SK-N-SH (cell line): ENCODE measurements around the gene KCNQ2. TPM values are rescaled to one million over a fixed set of nuclear protein-coding genes. Genes with fewer than 3 reads are reported as not detected.

ENCODE experiments used
- CTCF ChIA-PET: fragments of 300-600, 350-600 bp; formaldehyde crosslinking; extraction: SDS; loops from one replicate; lab custom pipeline; 2021; lab: Yijun Ruan, JAX
- POLR2A ChIA-PET: fragments of 350-600 bp; sonication (Branson Sonifier 250); formaldehyde crosslinking; extraction: SDS; loops from one replicate; lab custom pipeline; 2020; ENCODE audit warnings: antibody characterized with exemption, inconsistent platforms; lab: Yijun Ruan, JAX
- DNase-seq: peaks from one replicate; pipeline ENCODE4 v3.0.0; 2012
- H2AFZ ChIP-seq: fragments of 200-600 bp; sonication (generic); 2 replicates; pipeline ENCODE4 v1.8.1; 2016; ENCODE audit warnings: antibody characterized with exemption, mild to moderate bottlenecking, low read depth
- H3F3A ChIP-seq: fragments of 200-600 bp; sonication (generic); replicated peaks from 2 replicates; pipeline ENCODE3; 2016; ENCODE audit warnings: antibody characterized with exemption, mild to moderate bottlenecking; ENCODE audit not compliant: insufficient read depth
- H3K27ac ChIP-seq, 2 experiments: fragments of 200-500 bp in 1 of 2; fragments of 200-600 bp in 1 of 2; sonication (Bioruptor generic) in 1 of 2; sonication (generic), shearing (Covaris generic) in 1 of 2; 2 replicates each; pipeline versions ENCODE4 v1.5.1 to v1.6.1; 2014 to 2016; ENCODE audit warnings: low read depth in 2 of 2, inconsistent platforms in 1 of 2, low read length in 1 of 2, mild to moderate bottlenecking in 1 of 2, mixed read lengths in 1 of 2
- H3K27me3 ChIP-seq: fragments of 200-600 bp; sonication (generic), shearing (Covaris generic); 2 replicates; pipeline ENCODE4 v1.6.1; 2016; ENCODE audit warnings: mixed run types; ENCODE audit not compliant: insufficient read depth
- H3K36me3 ChIP-seq, 2 experiments: fragments of 200-500 bp in 1 of 2; fragments of 200-600 bp in 1 of 2; sonication (Bioruptor generic) in 1 of 2; sonication (generic) in 1 of 2; replicated peaks in 1 of 2; 2 replicates each; pipeline versions ENCODE3 to v1.5.1; 2014 to 2016; ENCODE audit warnings: low read length in 1 of 2, mild to moderate bottlenecking in 1 of 2; ENCODE audit not compliant: insufficient read depth in 2 of 2, control insufficient read depth in 1 of 2
- H3K4me1 ChIP-seq, 2 experiments: fragments of 200-500 bp in 1 of 2; fragments of 200-600 bp in 1 of 2; sonication (Bioruptor generic) in 1 of 2; sonication (generic), shearing (Covaris generic) in 1 of 2; 2 replicates each; pipeline versions ENCODE4 v1.5.1 to v1.6.1; 2014 to 2016; ENCODE audit warnings: low read depth in 1 of 2, low read length in 1 of 2, mixed run types in 1 of 2; ENCODE audit not compliant: insufficient read depth in 2 of 2, control insufficient read depth in 1 of 2
- H3K4me2 ChIP-seq: fragments of 200-600 bp; sonication (generic), shearing (Covaris generic); 2 replicates; pipeline ENCODE4 v1.6.1; 2017; ENCODE audit warnings: mixed run types
- H3K4me3 ChIP-seq, 2 experiments: fragments of 200-500 bp in 1 of 2; fragments of 200-600 bp in 1 of 2; sonication (Bioruptor generic) in 1 of 2; sonication (generic), shearing (Covaris generic) in 1 of 2; 2 replicates each; pipeline versions ENCODE4 v1.5.1 to v1.8.1; 2014 to 2016; ENCODE audit warnings: low read depth in 2 of 2, inconsistent platforms in 1 of 2, low read length in 1 of 2, mild to moderate bottlenecking in 1 of 2, mixed read lengths in 1 of 2, moderate library complexity in 1 of 2
- H3K79me2 ChIP-seq: fragments of 200-600 bp; sonication (generic); 2 replicates; pipeline ENCODE4 v1.8.1; 2017; ENCODE audit warnings: mild to moderate bottlenecking; ENCODE audit not compliant: insufficient read depth
- H3K9ac ChIP-seq: fragments of 200-600 bp; sonication (generic); 2 replicates; pipeline ENCODE4 v1.6.1; 2017; ENCODE audit warnings: mixed run types
- H3K9me2 ChIP-seq: fragments of 200-600 bp; sonication (generic); 2 replicates; pipeline ENCODE4 v1.6.1; 2017; ENCODE audit warnings: mixed run types
- H3K9me3 ChIP-seq: fragments of 200-600 bp; sonication (generic); 2 replicates; pipeline ENCODE4 v1.6.1; 2017; ENCODE audit warnings: mixed run types, mild to moderate bottlenecking, moderate library complexity
- H4K20me1 ChIP-seq: fragments of 200-600 bp; sonication (generic); 2 replicates; pipeline ENCODE4 v1.6.1; 2017; ENCODE audit warnings: mild to moderate bottlenecking, mixed run types; ENCODE audit not compliant: insufficient read depth
- CHD2 ChIP-seq: fragments of 150-350 bp; IDR thresholded peaks from 2 replicates; pipeline ENCODE4 v1.6.1; 2018; ENCODE audit warnings: low read length; ENCODE audit not compliant: partially characterized antibody
- ELF1 ChIP-seq: IDR thresholded peaks from 2 replicates; pipeline ENCODE4 v1.4.0; 2012
- EP300 ChIP-seq, 2 experiments: IDR thresholded peaks; 2 replicates each; pipeline versions ENCODE4 v1.4.0 to v1.6.1; 2012; ENCODE audit warnings: borderline replicate concordance in 1 of 2, low read depth in 1 of 2, low read length in 1 of 2
- FOXJ3 ChIP-seq: sonication (generic); formaldehyde crosslinking; IDR thresholded peaks from 2 replicates; pipeline ENCODE4 v1.5.1; 2020; ENCODE audit warnings: mild to moderate bottlenecking, missing genetic modification reagents
- GABPA ChIP-seq: IDR thresholded peaks from 2 replicates; pipeline ENCODE4 v1.4.0; 2012; ENCODE audit warnings: low read depth, mild to moderate bottlenecking
- GATA2 ChIP-seq: sonication (generic); formaldehyde crosslinking; IDR thresholded peaks from 2 replicates; pipeline ENCODE4 v1.5.0; 2020; ENCODE audit warnings: mild to moderate bottlenecking, missing genetic modification reagents
- MEF2A ChIP-seq: IDR thresholded peaks from 2 replicates; pipeline ENCODE4 v1.4.0; 2012; ENCODE audit warnings: low read depth, borderline replicate concordance
- MXI1 ChIP-seq: IDR thresholded peaks from 2 replicates; pipeline ENCODE4 v1.6.1; 2012; ENCODE audit warnings: mild to moderate bottlenecking, low read depth, low read length, improper control_type of control experiment
- RCOR1 ChIP-seq: fragments of 150-350 bp; IDR thresholded peaks from 2 replicates; pipeline ENCODE4 v1.6.1; 2017; ENCODE audit warnings: antibody characterized with exemption, low read length
- RFX5 ChIP-seq: IDR thresholded peaks from 2 replicates; pipeline ENCODE4 v1.6.1; 2012; ENCODE audit warnings: mild to moderate bottlenecking, improper control_type of control experiment, low read length
- RXRA ChIP-seq: IDR thresholded peaks from 2 replicates; pipeline ENCODE4 v1.4.0; 2012; ENCODE audit warnings: low read depth, mild to moderate bottlenecking, borderline replicate concordance
- SIN3A ChIP-seq: IDR thresholded peaks from 2 replicates; pipeline ENCODE4 v1.6.1; 2012; ENCODE audit warnings: low read depth, mild to moderate bottlenecking, low read length, moderate library complexity, borderline replicate concordance
- SMC3 ChIP-seq: IDR thresholded peaks from 2 replicates; pipeline ENCODE4 v1.6.1; 2012; ENCODE audit warnings: low read depth, low read length, improper control_type of control experiment
- TAF1 ChIP-seq: IDR thresholded peaks from 2 replicates; pipeline ENCODE4 v1.6.1; 2012; ENCODE audit warnings: low read depth, mild to moderate bottlenecking, low read length, moderate library complexity, borderline replicate concordance
- TCF12 ChIP-seq: IDR thresholded peaks from 2 replicates; pipeline ENCODE4 v1.4.0; 2012
- TEAD4 ChIP-seq: IDR thresholded peaks from 2 replicates; pipeline ENCODE4 v1.4.0; 2012; ENCODE audit warnings: mild to moderate bottlenecking, borderline replicate concordance; ENCODE audit not compliant: insufficient read depth
- YY1 ChIP-seq: IDR thresholded peaks from 2 replicates; pipeline ENCODE4 v1.4.0; 2012; ENCODE audit warnings: low read depth, mild to moderate bottlenecking
- WGBS: methylation state at CpG from one replicate; pipeline ENCODE4 v1.1.6; 2017; ENCODE audit warnings: low lambda C conversion rate; 5-methylcytosine and 5-hydroxymethylcytosine counted together
- polyA plus RNA-seq, 3 experiments: library from polyadenylated mRNA; depleted of rRNA; stranded (reverse); fragments of >200 nt; gene quantifications; 2 replicates each; pipeline ENCODE4 v1.2.3, GENCODE V29; 2012
- TF ChIP-seq, protein P1 (sequence below): fragments of 150-350 bp; IDR thresholded peaks from 2 replicates; pipeline ENCODE4 v1.6.1; 2016; ENCODE audit warnings: mild to moderate bottlenecking, low read depth, low read length
- TF ChIP-seq, protein P2 (sequence below): IDR thresholded peaks from 2 replicates; pipeline ENCODE4; 2012
- TF ChIP-seq, protein P3 (sequence below): IDR thresholded peaks from 2 replicates; pipeline ENCODE4 v1.4.0; 2012; ENCODE audit warnings: low read depth

Gene KCNQ2
- polyA plus RNA-seq, 1 of the 3 experiments (the other 2 are of a cell fraction) = 3.9 TPM

DNA sequence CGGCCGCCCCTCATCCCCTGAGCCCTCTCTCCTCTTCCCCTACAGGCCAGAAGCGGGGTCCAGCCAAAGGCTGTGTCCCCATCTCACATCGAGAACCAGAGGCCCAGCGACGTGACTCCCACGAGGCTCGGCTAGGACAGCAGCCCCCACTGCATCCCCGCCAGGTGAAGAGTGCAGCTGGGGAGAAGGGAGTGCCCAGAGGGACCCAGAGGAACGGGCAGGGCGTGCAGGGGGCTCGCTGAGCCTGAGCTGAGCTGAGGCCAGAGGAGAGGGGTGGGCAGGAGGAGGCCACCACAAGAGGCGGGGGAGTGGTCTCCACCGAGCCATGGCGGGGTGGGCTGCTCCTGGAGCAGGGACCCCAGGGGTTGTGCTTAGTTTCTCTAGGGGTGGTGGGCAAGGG is 32.6 kb downstream of the KCNQ2 start:
- no peak overlapping the region for H3K4me3 ChIP-seq
- peaks cover 0 to 21% of the 10 kb centered on the region in 2 experiments; a peak in 1 of 4 replicates for H3K4me1 ChIP-seq
- H3K27ac ChIP-seq = no peak overlapping the region
- no peak overlapping the region for H3K4me2 ChIP-seq
- WGBS = 44% methylated on average over 15 of the region's 15 CpGs
- H3F3A ChIP-seq = no peaks in the 10 kb centered on the region
- H3K36me3 ChIP-seq = no peaks in the 10 kb centered on the region
- no peak for TF ChIP-seq SMC3
- TF ChIP-seq TEAD4 = no peak
- TF ChIP-seq MXI1 = no peak
- TF ChIP-seq, protein P1, sequence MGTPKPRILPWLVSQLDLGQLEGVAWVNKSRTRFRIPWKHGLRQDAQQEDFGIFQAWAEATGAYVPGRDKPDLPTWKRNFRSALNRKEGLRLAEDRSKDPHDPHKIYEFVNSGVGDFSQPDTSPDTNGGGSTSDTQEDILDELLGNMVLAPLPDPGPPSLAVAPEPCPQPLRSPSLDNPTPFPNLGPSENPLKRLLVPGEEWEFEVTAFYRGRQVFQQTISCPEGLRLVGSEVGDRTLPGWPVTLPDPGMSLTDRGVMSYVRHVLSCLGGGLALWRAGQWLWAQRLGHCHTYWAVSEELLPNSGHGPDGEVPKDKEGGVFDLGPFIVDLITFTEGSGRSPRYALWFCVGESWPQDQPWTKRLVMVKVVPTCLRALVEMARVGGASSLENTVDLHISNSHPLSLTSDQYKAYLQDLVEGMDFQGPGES = no peak
- TF ChIP-seq, protein P2, sequence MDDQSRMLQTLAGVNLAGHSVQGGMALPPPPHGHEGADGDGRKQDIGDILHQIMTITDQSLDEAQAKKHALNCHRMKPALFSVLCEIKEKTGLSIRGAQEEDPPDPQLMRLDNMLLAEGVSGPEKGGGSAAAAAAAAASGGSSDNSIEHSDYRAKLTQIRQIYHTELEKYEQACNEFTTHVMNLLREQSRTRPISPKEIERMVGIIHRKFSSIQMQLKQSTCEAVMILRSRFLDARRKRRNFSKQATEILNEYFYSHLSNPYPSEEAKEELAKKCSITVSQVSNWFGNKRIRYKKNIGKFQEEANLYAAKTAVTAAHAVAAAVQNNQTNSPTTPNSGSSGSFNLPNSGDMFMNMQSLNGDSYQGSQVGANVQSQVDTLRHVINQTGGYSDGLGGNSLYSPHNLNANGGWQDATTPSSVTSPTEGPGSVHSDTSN = no peak
- TF ChIP-seq TCF12 = no peak
- no peak for TF ChIP-seq SIN3A
- TF ChIP-seq ELF1 = no peak
- TF ChIP-seq MEF2A = no peak
- TF ChIP-seq EP300 (IDR thresholded peaks at IDR 0.05; ENCODE audit: borderline replicate concordance in 1 of 2, low read depth in 1 of 2, low read length in 1 of 2) = no peak
- no peak for TF ChIP-seq RFX5
- no peak for TF ChIP-seq GATA2 (CRISPR knock-in tag)
- no peak for TF ChIP-seq RCOR1
- no peaks in the 10 kb centered on the region for H3K79me2 ChIP-seq
- POLR2A ChIA-PET = no interaction called here
- no peaks in the 10 kb centered on the region for H3K9me3 ChIP-seq
- no peaks in the 10 kb centered on the region for H3K9me2 ChIP-seq
- DNase-seq = no peak
- H2AFZ ChIP-seq = no peak overlapping the region
- H4K20me1 ChIP-seq = no peaks in the 10 kb centered on the region
- CTCF ChIA-PET = interaction anchor here (1.6 to 3.2 kb wide), 2 partner anchors 43 to 56 kb away, joined by 6 to 32 read pairs; no protein-coding TSS in a partner anchor
- no peak overlapping the region for H3K9ac ChIP-seq
- no peaks in the 10 kb centered on the region for H3K27me3 ChIP-seq

DNA sequence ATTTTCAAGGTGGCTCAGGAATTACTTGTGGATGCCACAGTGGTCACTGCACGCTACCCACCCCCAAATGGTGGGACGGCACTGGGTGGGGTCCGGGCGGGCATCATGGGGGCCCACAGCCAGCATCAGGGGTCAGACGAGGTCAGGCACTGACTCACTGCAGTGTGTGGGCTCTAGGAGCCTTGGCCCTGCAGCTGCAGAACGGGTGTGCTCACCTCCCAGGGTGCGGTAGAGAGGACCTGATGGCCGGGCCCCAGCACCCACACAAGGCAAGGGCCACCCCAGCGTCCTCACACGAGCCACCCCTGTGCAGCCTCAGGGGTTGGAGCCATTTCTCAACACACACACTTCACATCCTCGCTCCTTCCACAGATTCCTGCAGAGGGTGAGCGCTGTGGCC is 34.3 kb downstream of the KCNQ2 start:
- H3K9me2 ChIP-seq = no peaks in the 10 kb centered on the region
- no peak overlapping the region for H3K4me3 ChIP-seq
- POLR2A ChIA-PET = no interaction called here
- H3K4me1 ChIP-seq = peaks cover 0 to 26% of the 10 kb centered on the region in 2 experiments; a peak in 1 of 4 replicates
- H2AFZ ChIP-seq = no peak overlapping the region
- no peaks in the 10 kb centered on the region for H3K36me3 ChIP-seq
- H3K27me3 ChIP-seq = no peaks in the 10 kb centered on the region
- DNase-seq = no peak
- CTCF ChIA-PET = interaction anchor here (1.1 to 1.6 kb wide), 2 partner anchors 46 to 58 kb away, joined by 3 to 6 read pairs; no protein-coding TSS in a partner anchor
- no peak overlapping the region for H3K4me2 ChIP-seq
- no peaks in the 10 kb centered on the region for H3F3A ChIP-seq
- no peak overlapping the region for H3K27ac ChIP-seq
- TF ChIP-seq MXI1 (no peak), GABPA (no peak), ELF1 (no peak), MEF2A (no peak), RFX5 (no peak), YY1 (no peak), TAF1 (no peak), CHD2 (no peak), FOXJ3 (CRISPR knock-in tag) (no peak), RXRA (no peak), EP300 (IDR thresholded peaks at IDR 0.05; ENCODE audit: borderline replicate concordance in 1 of 2, low read depth in 1 of 2, low read length in 1 of 2) (no peak)
- TF ChIP-seq, protein P3, sequence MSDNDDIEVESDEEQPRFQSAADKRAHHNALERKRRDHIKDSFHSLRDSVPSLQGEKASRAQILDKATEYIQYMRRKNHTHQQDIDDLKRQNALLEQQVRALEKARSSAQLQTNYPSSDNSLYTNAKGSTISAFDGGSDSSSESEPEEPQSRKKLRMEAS = no peak
- TF ChIP-seq, protein P1 = no peak
- TF ChIP-seq, all 33 proteins: peak for 0
- WGBS = 46% methylated on average over 6 of the region's 12 CpGs
- Histone ChIP-seq H4K20me1 (no peaks in the 10 kb centered on the region), H3K9me3 (no peaks in the 10 kb centered on the region), H3K9ac (no peak overlapping the region), H3K79me2 (no peaks in the 10 kb centered on the region)
